Activated T-cell treated with anti-CD3 and anti-CD28 coated beads for 1 hour (primary cell): Measurements from ENCODE around the gene ZNF319.
"Not testable (repeated sequence)": the region's sequence is repeated elsewhere in the genome, so short reads cannot be mapped to it uniquely, and the experiment has no call there.

Experiments
- DNase-seq: peaks from one replicate; pipeline ENCODE4 v3.0.0-alpha.2; 2020; ENCODE audit warnings: low read depth

Gene ZNF319

GRCh38 chr16:58021661-58022551 lies 21.4 kb upstream of the ZNF319 start:
- DNase-seq, result no peak

- peak; percentile 52 for DNase-seq
Observed at GRCh38 chr16:58020628-58021521, 20.4 kb upstream of the ZNF319 start.

- DNase-seq, result no peak
Observed at GRCh38 chr16:58019866-58020538, 19.5 kb upstream of the ZNF319 start.

- DNase-seq, result no peak
Observed at GRCh38 chr16:58018803-58019202, 18.3 kb upstream of the ZNF319 start.

- no peak for DNase-seq
Observed at GRCh38 chr16:58016840-58017446, 16.5 kb upstream of the ZNF319 start.

GRCh38 chr16:58013201-58013956 lies 12.9 kb upstream of the ZNF319 start:
- DNase-seq, result no peak

- DNase-seq, result no peak
Observed at GRCh38 chr16:58012481-58012880, 12.0 kb upstream of the ZNF319 start.

- no peak for DNase-seq
Observed at GRCh38 chr16:58011652-58012051, 11.2 kb upstream of the ZNF319 start.

GRCh38 chr16:58010886-58011285 lies 10.4 kb upstream of the ZNF319 start:
- DNase-seq, result no peak

- DNase-seq, result no peak
Observed at GRCh38 chr16:58009856-58010416, 9.5 kb upstream of the ZNF319 start.

GRCh38 chr16:58004736-58005135 lies 4.3 kb upstream of the ZNF319 start:
- DNase-seq, result not testable (repeated sequence)

GRCh38 chr16:58002936-58003335 lies 2.5 kb upstream of the ZNF319 start:
- no peak for DNase-seq

- no peak for DNase-seq
Observed at GRCh38 chr16:58002416-58002800, 1.9 kb upstream of the ZNF319 start.

- DNase-seq, result no peak
Observed at GRCh38 chr16:58001781-58002415, 1.4 kb upstream of the ZNF319 start.

- peak; percentile 75 for DNase-seq
Observed at GRCh38 chr16:58000706-58001676, 519 bp upstream of the ZNF319 start, which contains the start of gene USB1. TSS of gene USB1 (plus strand) at chr16:58001407. CDS start at chr16:58001484, 77 bp downstream.

- DNase-seq, result no peak
Observed at GRCh38 chr16:57999366-57999970, 1.0 kb downstream of the ZNF319 start.

- no peak for DNase-seq
Observed at GRCh38 chr16:57998992-57999365, 1.5 kb downstream of the ZNF319 start.

GRCh38 chr16:57998486-57998885 lies 2.0 kb downstream of the ZNF319 start:
- peak; percentile 38 for DNase-seq
